Kidney (tissue), 14 donors: ENCODE results near the gene ENTPD6. TPM values are rescaled to one million over a fixed set of nuclear protein-coding genes. Genes with fewer than 3 reads are reported as not detected.
A peak's percentile ranks its signal among the peaks of the same experiment; 100 is the strongest.

ENCODE experiments used
- DNase-seq, 5 donors: peaks; one replicate each; pipeline ENCODE4 v3.0.0-alpha.2; 2013 to 2020
- FAIRE-seq: peaks from 2 replicates; lab custom pipeline; 2012; peaks lifted over from hg19 to GRCh38; lab: Jason Lieb, UNC
- H3K27ac ChIP-seq, 2 donors: one replicate each; pipeline ENCODE4 v1.7.0; 2013; ENCODE audit warnings: low read depth in 2 of 2, low read length in 2 of 2, inconsistent platforms in 1 of 2
- H3K27me3 ChIP-seq: one replicate; pipeline ENCODE4 v1.7.1; 2013; ENCODE audit warnings: low read length, inconsistent platforms; ENCODE audit not compliant: control insufficient read depth, insufficient read depth
- H3K36me3 ChIP-seq, 3 donors: one replicate each; pipeline versions ENCODE4 v1.7.0 to v1.7.1; 2013; ENCODE audit warnings: low read length in 3 of 3, control low read depth in 1 of 3, inconsistent platforms in 1 of 3; ENCODE audit not compliant: insufficient read depth in 3 of 3, control insufficient read depth in 2 of 3
- H3K4me1 ChIP-seq, 3 donors: one replicate each; pipeline versions ENCODE4 v1.7.0 to v1.7.1; 2013; ENCODE audit warnings: low read length in 3 of 3, inconsistent platforms in 1 of 3, low read depth in 1 of 3; ENCODE audit not compliant: control insufficient read depth in 2 of 3, insufficient read depth in 2 of 3
- H3K4me3 ChIP-seq, 3 donors: one replicate each; pipeline versions ENCODE4 v1.7.0 to v1.8.1; 2013; ENCODE audit warnings: low read length in 3 of 3, control low read depth in 1 of 3, inconsistent platforms in 1 of 3
- H3K9ac ChIP-seq, 3 donors: one replicate each; pipeline versions ENCODE4 v1.7.0 to v1.7.1; 2013; ENCODE audit warnings: low read length in 3 of 3, control low read depth in 1 of 3, inconsistent platforms in 1 of 3
- H3K9me3 ChIP-seq, 3 donors: one replicate each; pipeline versions ENCODE4 v1.7.0 to v1.7.1; 2013; ENCODE audit warnings: low read length in 3 of 3, control low read depth in 1 of 3, inconsistent platforms in 1 of 3; ENCODE audit not compliant: control insufficient read depth in 2 of 3, insufficient read depth in 1 of 3
- CTCF ChIP-seq: IDR thresholded peaks from 3 replicates; pipeline ENCODE4 v1.5.1; 2012; ENCODE audit warnings: mild to moderate bottlenecking, moderate library complexity, borderline replicate concordance; ENCODE audit not compliant: insufficient read depth; ENCODE audit errors: extremely low read depth
- intact Hi-C: fragments of 100-400 bp; cut with DNase I; formaldehyde crosslinking; loops from one replicate; pipeline ENCODE4 v1.11.1; 2022
- polyA plus RNA-seq: library from polyadenylated mRNA; stranded (reverse); fragments of 350-450 nt; fragmentation: Illumina TruSeq; extraction: RNeasy Lipid Tissue Mini Kit (QIAGEN cat#74804); gene quantifications from one replicate; pipeline ENCODE4 v1.2.3, GENCODE V29; 2014; ENCODE audit warnings: low read depth, low replicate concordance; ENCODE audit not compliant: insufficient read depth
- total RNA-seq: library from RNA; stranded (reverse); fragmentation: NEBNext Ultra II Directional; extraction: Animal tissue kit (Norgen Biotek cat#: 25700); gene quantifications from one replicate; pipeline ENCODE4 v1.2.1, GENCODE V29; 2021
- donor health status: control.
- donor health status: control.
- donor health status: control.
- donor health status: control.
- donor health status: control.
- donor health status: DM: yes; HTN: yes; CAD: no.
- donor health status: Normal renal cell carcinoma (clear cell type).

Gene ENTPD6
- total and polyA plus RNA-seq, 2 donors from 2014 or later, result 59.0 to 95.7 TPM

DNA sequence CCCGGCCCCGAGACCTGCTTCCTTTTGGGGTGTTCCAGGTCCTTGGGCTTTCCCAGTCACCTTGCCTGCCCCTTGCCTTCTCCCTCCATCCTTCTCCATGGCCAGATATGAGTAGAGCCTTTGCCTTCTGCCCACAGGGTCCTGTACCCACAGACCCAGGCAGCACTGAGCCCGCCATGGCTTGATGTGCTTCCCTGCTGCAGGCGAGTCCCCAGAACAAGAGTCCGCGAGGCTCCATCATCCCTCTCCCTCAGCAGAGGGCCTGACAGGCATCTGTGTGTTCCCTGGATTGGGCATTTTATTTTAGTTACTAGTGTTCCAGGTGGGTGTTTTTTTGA lies 74.3 kb downstream of the ENTPD6 start:
- peaks cover 0 to 18% (median 7%) of the 10 kb centered on the region in 3 donors for H3K36me3 ChIP-seq
- FAIRE-seq, result no peak
- no peaks in the 10 kb centered on the region for H3K9me3 ChIP-seq
- no peak for TF ChIP-seq CTCF
- H3K4me3 ChIP-seq, result no peak overlapping the region
- no peak overlapping the region for H3K27ac ChIP-seq
- peak in 2 of 5 donors; percentile 25 to 49 for DNase-seq
- no peaks in the 10 kb centered on the region for H3K4me1 ChIP-seq
- intact Hi-C loops, result no loop called here
- no peak overlapping the region for H3K9ac ChIP-seq
- no peaks in the 10 kb centered on the region for H3K27me3 ChIP-seq

- Histone ChIP-seq H3K4me1 (no peaks in the 10 kb centered on the region), H3K36me3 (peaks cover 0 to 22% (median 10%) of the 10 kb centered on the region in 3 donors), H3K27ac (no peak overlapping the region), H3K27me3 (no peaks in the 10 kb centered on the region), H3K4me3 (no peak overlapping the region), H3K9ac (no peak overlapping the region), H3K9me3 (no peaks in the 10 kb centered on the region)
- intact Hi-C loops, result no loop called here
- FAIRE-seq, result no peak
- TF ChIP-seq CTCF, result no peak
- peak in 2 of 5 donors; percentile 40 to 60 for DNase-seq
Observed at GRCh38 chr20:25270829-25271251, 75.3 kb downstream of the ENTPD6 start.

DNA sequence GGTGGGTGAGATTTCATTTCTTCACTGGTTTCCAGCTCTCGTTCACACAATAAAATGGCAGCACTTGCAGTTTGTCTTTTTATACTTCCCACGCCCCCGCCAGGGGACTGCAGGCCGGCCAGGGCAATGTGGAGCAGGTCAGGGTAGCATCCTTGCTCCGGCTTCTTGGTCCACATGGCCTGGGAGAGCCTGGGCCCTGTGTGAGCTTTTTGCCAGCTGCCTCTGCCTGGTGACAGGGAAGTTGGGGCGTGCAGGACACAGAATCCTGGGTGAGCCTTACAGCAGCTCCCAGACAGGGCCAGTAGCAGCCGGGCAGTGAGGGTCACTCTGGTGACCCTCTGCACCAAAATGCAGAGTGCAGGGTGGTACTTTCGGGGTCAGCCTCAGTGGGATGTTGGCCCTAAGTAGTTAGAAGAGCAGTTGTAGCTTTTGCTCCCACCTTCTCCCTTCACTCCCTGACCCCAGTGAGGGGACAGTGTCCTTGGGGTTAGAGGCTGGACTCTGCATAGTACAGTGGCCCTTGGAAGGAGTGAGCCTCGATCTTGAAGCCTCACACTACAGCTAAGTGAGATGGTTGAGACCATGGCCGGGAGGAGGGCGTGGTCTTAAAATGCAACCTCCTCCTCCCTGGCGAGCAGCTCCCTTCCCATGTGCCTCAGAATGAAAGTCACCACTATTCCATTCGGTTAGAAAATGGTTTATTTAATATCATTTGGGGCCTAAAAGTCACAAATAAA lies 76.1 kb downstream of the ENTPD6 start:
- TF ChIP-seq CTCF, result no peak
- DNase-seq (peak in 1 of 5 donors; percentile 34), FAIRE-seq (no peak)
- H3K9me3 ChIP-seq, result no peaks in the 10 kb centered on the region
- intact Hi-C loops, result no loop called here
- peaks cover 0 to 22% (median 10%) of the 10 kb centered on the region in 3 donors for H3K36me3 ChIP-seq
- no peak overlapping the region for H3K27ac ChIP-seq
- no peak overlapping the region for H3K9ac ChIP-seq
- no peaks in the 10 kb centered on the region for H3K27me3 ChIP-seq
- H3K4me3 ChIP-seq, result no peak overlapping the region
- H3K4me1 ChIP-seq, result no peaks in the 10 kb centered on the region
